ENCODE data around the gene C16orf95.

- TF ChIP-seq EZH2 (IDR thresholded peaks at IDR 0.05) (no peak), CTCF (IDR thresholded peaks at IDR 0.05) (no peak)
Measured at GRCh38 chr16:87266846-87267245, 50.3 kb downstream of the C16orf95 start.
